Measurements from ENCODE around the gene FXYD1.

FXYD1 gene

DNA sequence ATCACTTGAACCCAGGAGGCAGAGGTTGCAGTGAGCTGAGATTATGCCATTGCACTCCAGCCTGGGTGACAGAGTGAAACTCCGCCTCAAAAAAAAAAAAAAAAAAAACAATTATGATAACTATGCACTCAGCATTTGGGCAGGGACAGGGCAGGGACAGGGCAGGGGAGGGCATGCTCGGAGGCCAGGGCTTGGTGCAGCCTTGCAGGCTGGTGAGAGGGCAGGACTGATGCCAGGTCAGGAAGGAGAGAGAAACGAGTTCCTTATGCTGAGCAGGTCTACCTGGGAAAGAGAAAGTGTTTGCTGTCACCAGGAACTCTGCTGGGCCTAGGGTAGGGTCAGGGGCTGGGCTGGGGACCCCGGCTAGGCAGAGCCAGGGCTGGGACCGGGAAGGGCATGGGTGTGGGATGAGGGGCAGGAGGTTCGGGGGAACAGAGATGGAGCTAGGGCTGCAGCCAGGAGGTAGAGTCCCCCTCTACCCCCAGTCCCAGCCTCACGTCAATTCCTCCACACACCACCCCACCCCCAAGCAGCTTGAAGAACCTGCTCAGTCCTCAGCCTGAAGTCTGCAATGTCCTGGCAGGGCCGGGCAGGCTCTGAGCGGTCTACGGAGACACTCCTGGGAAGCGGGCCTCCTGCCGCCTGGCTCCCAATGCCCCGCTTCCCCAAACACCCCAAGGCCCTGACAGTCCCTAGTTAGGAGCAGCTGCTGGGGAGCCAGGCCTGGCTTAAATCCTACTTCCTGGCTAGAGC is 20.2 kb upstream of the FXYD1 start:
- H3K27me3 ChIP-seq (ENCODE audit: insufficient read depth, poor library complexity, severe bottlenecking) = no peaks in the 10 kb centered on the region
- no peak overlapping the region for H3K4me3 ChIP-seq (replicated peaks; ENCODE audit: insufficient read depth, low read length)
- TF ChIP-seq, protein P1, sequence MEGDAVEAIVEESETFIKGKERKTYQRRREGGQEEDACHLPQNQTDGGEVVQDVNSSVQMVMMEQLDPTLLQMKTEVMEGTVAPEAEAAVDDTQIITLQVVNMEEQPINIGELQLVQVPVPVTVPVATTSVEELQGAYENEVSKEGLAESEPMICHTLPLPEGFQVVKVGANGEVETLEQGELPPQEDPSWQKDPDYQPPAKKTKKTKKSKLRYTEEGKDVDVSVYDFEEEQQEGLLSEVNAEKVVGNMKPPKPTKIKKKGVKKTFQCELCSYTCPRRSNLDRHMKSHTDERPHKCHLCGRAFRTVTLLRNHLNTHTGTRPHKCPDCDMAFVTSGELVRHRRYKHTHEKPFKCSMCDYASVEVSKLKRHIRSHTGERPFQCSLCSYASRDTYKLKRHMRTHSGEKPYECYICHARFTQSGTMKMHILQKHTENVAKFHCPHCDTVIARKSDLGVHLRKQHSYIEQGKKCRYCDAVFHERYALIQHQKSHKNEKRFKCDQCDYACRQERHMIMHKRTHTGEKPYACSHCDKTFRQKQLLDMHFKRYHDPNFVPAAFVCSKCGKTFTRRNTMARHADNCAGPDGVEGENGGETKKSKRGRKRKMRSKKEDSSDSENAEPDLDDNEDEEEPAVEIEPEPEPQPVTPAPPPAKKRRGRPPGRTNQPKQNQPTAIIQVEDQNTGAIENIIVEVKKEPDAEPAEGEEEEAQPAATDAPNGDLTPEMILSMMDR (IDR thresholded peaks at IDR 0.05; ENCODE audit: insufficient read depth, low read length) = no peak
- TF ChIP-seq GABPA (IDR thresholded peaks at IDR 0.05; ENCODE audit: low read depth) (no peak), POLR2AphosphoS5 (IDR thresholded peaks at IDR 0.05; ENCODE audit: low read depth) (no peak), SPI1 (IDR thresholded peaks at IDR 0.05; ENCODE audit: borderline replicate concordance, low read depth) (no peak)
- TF ChIP-seq, protein P2, sequence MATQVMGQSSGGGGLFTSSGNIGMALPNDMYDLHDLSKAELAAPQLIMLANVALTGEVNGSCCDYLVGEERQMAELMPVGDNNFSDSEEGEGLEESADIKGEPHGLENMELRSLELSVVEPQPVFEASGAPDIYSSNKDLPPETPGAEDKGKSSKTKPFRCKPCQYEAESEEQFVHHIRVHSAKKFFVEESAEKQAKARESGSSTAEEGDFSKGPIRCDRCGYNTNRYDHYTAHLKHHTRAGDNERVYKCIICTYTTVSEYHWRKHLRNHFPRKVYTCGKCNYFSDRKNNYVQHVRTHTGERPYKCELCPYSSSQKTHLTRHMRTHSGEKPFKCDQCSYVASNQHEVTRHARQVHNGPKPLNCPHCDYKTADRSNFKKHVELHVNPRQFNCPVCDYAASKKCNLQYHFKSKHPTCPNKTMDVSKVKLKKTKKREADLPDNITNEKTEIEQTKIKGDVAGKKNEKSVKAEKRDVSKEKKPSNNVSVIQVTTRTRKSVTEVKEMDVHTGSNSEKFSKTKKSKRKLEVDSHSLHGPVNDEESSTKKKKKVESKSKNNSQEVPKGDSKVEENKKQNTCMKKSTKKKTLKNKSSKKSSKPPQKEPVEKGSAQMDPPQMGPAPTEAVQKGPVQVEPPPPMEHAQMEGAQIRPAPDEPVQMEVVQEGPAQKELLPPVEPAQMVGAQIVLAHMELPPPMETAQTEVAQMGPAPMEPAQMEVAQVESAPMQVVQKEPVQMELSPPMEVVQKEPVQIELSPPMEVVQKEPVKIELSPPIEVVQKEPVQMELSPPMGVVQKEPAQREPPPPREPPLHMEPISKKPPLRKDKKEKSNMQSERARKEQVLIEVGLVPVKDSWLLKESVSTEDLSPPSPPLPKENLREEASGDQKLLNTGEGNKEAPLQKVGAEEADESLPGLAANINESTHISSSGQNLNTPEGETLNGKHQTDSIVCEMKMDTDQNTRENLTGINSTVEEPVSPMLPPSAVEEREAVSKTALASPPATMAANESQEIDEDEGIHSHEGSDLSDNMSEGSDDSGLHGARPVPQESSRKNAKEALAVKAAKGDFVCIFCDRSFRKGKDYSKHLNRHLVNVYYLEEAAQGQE (IDR thresholded peaks at IDR 0.05; ENCODE audit: insufficient replicate concordance, low read depth) = no peak
- DNase-seq (ENCODE audit: low read depth in 1 of 2, low spot score in 1 of 2) = no peak
- no peak overlapping the region for H3K27ac ChIP-seq (replicated peaks)

DNA sequence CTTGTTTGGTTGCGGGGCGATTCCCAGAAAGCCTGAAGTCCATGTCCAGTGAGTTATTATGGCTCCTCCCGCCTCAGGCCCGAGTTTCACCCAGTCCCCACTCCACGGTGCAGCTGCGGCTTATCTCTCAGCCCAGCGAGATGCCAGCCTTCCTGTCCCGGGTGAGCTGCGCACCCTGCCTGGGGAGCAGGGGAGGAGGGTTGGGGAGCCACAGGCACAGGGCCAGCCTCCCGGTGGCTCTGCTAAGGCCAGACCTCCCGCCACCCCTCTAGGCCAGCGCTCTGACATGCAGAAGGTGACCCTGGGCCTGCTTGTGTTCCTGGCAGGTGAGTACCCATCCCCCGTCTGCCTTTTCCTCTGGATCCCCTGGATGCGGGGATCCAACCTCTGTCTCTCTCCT is 19.5 kb upstream of the FXYD1 start:
- TF ChIP-seq GABPA (IDR thresholded peaks at IDR 0.05; ENCODE audit: low read depth) (no peak), SPI1 (IDR thresholded peaks at IDR 0.05; ENCODE audit: borderline replicate concordance, low read depth) (no peak), POLR2AphosphoS5 (IDR thresholded peaks at IDR 0.05; ENCODE audit: low read depth) (no peak)
- TF ChIP-seq, protein P2 (IDR thresholded peaks at IDR 0.05; ENCODE audit: insufficient replicate concordance, low read depth) = no peak
- TF ChIP-seq, protein P1 (IDR thresholded peaks at IDR 0.05; ENCODE audit: insufficient read depth, low read length) = no peak
- no peak overlapping the region for H3K27ac ChIP-seq (replicated peaks)
- H3K27me3 ChIP-seq (ENCODE audit: insufficient read depth, poor library complexity, severe bottlenecking) = no peaks in the 10 kb centered on the region
- no peak for DNase-seq (ENCODE audit: low read depth in 1 of 2, low spot score in 1 of 2)
- no peak overlapping the region for H3K4me3 ChIP-seq (replicated peaks; ENCODE audit: insufficient read depth, low read length)

DNA sequence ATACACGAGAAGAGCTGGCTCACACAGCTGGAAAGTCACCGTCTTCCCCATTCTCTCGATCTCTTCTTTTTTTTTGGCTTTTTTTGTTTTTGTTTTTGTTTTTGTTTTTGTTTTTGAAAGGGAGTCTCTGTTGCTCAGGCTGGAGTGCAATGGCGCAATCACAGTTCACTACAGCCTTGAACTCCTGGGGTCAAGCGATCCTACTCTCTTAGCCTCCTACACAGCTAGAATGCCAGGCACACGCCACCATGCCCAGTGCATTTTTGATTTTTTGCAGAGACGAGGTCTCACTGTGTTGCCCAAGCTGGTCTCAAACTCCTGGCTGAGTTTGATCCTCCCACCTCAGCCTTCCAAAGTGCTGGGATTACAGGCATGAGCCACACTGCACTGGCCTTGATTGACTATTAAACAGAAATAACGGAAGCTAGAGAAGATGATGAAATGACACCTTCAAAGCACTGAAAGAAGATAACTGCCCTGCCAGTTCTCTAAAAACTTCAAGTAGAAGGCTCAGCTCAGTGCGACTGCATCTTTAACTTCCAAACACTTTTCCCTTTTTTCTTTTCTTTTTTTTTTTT is 19.0 kb upstream of the FXYD1 start:
- TF ChIP-seq, protein P2 (IDR thresholded peaks at IDR 0.05; ENCODE audit: insufficient replicate concordance, low read depth) = no peak
- TF ChIP-seq, protein P1 (IDR thresholded peaks at IDR 0.05; ENCODE audit: insufficient read depth, low read length) = no peak
- TF ChIP-seq SPI1 (IDR thresholded peaks at IDR 0.05; ENCODE audit: borderline replicate concordance, low read depth) (no peak), GABPA (IDR thresholded peaks at IDR 0.05; ENCODE audit: low read depth) (no peak), POLR2AphosphoS5 (IDR thresholded peaks at IDR 0.05; ENCODE audit: low read depth) (no peak)
- DNase-seq (ENCODE audit: low read depth in 1 of 2, low spot score in 1 of 2) = no peak
- H3K4me3 ChIP-seq (replicated peaks; ENCODE audit: insufficient read depth, low read length) = no peak overlapping the region
- H3K27ac ChIP-seq (replicated peaks) = no peak overlapping the region
- no peaks in the 10 kb centered on the region for H3K27me3 ChIP-seq (ENCODE audit: insufficient read depth, poor library complexity, severe bottlenecking)
